Neural cell (in vitro differentiated cells): Measurements from ENCODE around the gene DNAJC3.

Experiments
- CTCF ChIP-seq: fragments of 450-650 bp; IDR thresholded peaks from 2 replicates; pipeline ENCODE4 v1.5.1; 2014; ENCODE audit warnings: antibody characterized with exemption, mild to moderate bottlenecking, moderate library complexity; ENCODE audit not compliant: poor library complexity, severe bottlenecking
- EP300 ChIP-seq: fragments of 450-650 bp; conservative IDR thresholded peaks from 2 replicates; pipeline ENCODE4 v1.6.1; 2014; ENCODE audit warnings: antibody characterized with exemption, mild to moderate bottlenecking, moderate library complexity; ENCODE audit not compliant: poor library complexity, severe bottlenecking
- EZH2 ChIP-seq: fragments of 200-600, 300-800 bp; shearing (Covaris generic), sonication (generic); IDR thresholded peaks from 2 replicates; pipeline ENCODE4 v1.6.1; 2014; ENCODE audit warnings: antibody characterized with exemption, low read length, borderline replicate concordance, mild to moderate bottlenecking; ENCODE audit not compliant: insufficient read depth, poor library complexity, severe bottlenecking
- MXI1 ChIP-seq: fragments of 450-650 bp; conservative IDR thresholded peaks from 2 replicates; pipeline ENCODE4 v1.6.1; 2014; ENCODE audit warnings: antibody characterized with exemption, mild to moderate bottlenecking; ENCODE audit not compliant: poor library complexity, severe bottlenecking
- POLR2AphosphoS5 ChIP-seq: IDR thresholded peaks from 2 replicates; pipeline ENCODE4 v1.6.1; 2012
- RAD21 ChIP-seq: fragments of 450-650 bp; conservative IDR thresholded peaks from 2 replicates; pipeline ENCODE4 v1.6.1; 2014; ENCODE audit warnings: antibody characterized with exemption, mild to moderate bottlenecking, moderate library complexity
- REST ChIP-seq: IDR thresholded peaks from 2 replicates; pipeline ENCODE4 v1.6.1; 2012; ENCODE audit warnings: borderline replicate concordance
- TAF1 ChIP-seq: IDR thresholded peaks from 2 replicates; pipeline ENCODE4 v1.6.1; 2012; ENCODE audit warnings: low read depth

GRCh38 chr13:95833719-95834118 is 156.8 kb downstream of the DNAJC3 start:
- TF ChIP-seq CTCF, result no peak
- no peak for TF ChIP-seq EZH2
- no peak for TF ChIP-seq POLR2AphosphoS5
- no peak for TF ChIP-seq EP300
- TF ChIP-seq MXI1, result no peak
- TF ChIP-seq RAD21, result no peak
- TF ChIP-seq REST, result no peak
- TF ChIP-seq TAF1, result no peak
